Fibroblast of mammary gland (primary cell): ENCODE results near the gene CEP164.
"Not testable (repeated sequence)": the region's sequence is repeated elsewhere in the genome, so short reads cannot be mapped to it uniquely, and the experiment has no call there.

Source experiments
- DNase-seq: peaks from one replicate; pipeline ENCODE4 v3.0.0-alpha.2; 2010; ENCODE audit warnings: low read depth
- H3K4me3 ChIP-seq: 2 replicates; pipeline ENCODE4 v1.5.1; 2011; ENCODE audit warnings: low read depth, mild to moderate bottlenecking, low read length, moderate library complexity; ENCODE audit not compliant: control insufficient read depth
- CTCF ChIP-seq: conservative IDR thresholded peaks from 2 replicates; pipeline ENCODE4 v1.5.1; 2011; ENCODE audit warnings: low read depth, low read length, inconsistent platforms; ENCODE audit not compliant: control insufficient read depth, insufficient read depth

CEP164 gene

GRCh38 chr11:117444711-117445658 is 117.3 kb downstream of the CEP164 start:
- no peak for TF ChIP-seq CTCF
- DNase-seq: no peak
- no peak overlapping the region for H3K4me3 ChIP-seq

- no peak overlapping the region for H3K4me3 ChIP-seq
- TF ChIP-seq CTCF: no peak
- no peak for DNase-seq
These were observed 121.5 kb downstream of the CEP164 start for GRCh38 chr11:117449111-117449693.

- no peak overlapping the region for H3K4me3 ChIP-seq
- no peak for DNase-seq
- no peak for TF ChIP-seq CTCF
These were observed 126.4 kb downstream of the CEP164 start for GRCh38 chr11:117453886-117454563.

- H3K4me3 ChIP-seq: no peak overlapping the region
- no peak for TF ChIP-seq CTCF
- no peak for DNase-seq
These were observed 126.9 kb downstream of the CEP164 start for GRCh38 chr11:117454564-117454917.

- no peak overlapping the region for H3K4me3 ChIP-seq
- DNase-seq: no peak
- no peak for TF ChIP-seq CTCF
These were observed 128.5 kb downstream of the CEP164 start for GRCh38 chr11:117456027-117456720.

- not testable (repeated sequence) for H3K4me3 ChIP-seq, DNase-seq
These were observed 129.0 kb downstream of the CEP164 start for GRCh38 chr11:117456721-117457029.
